ENCODE data around the gene NCKAP5.

The NCKAP5 gene

GRCh38 chr2:133525613-133526529 lies 42.4 kb downstream of the NCKAP5 start:
- Mint-ChIP-seq H3K36me3 (ENCODE audit: low read depth) (no peaks in the 10 kb centered on the region), H3K27ac (no peak overlapping the region), H3K27me3 (ENCODE audit: low read depth) (no peaks in the 10 kb centered on the region), H3K9me3 (no peaks in the 10 kb centered on the region), H3K4me3 (no peak overlapping the region), H3K4me1 (peaks cover 5% of the 10 kb centered on the region)
- TF ChIP-seq CTCF (IDR thresholded peaks at IDR 0.05; ENCODE audit: unreplicated experiment in 3 of 3), result no peak

- no peak for TF ChIP-seq CTCF (IDR thresholded peaks at IDR 0.05; ENCODE audit: unreplicated experiment in 3 of 3)
- Mint-ChIP-seq H3K4me3 (no peak overlapping the region), H3K27me3 (ENCODE audit: low read depth) (no peaks in the 10 kb centered on the region), H3K36me3 (ENCODE audit: low read depth) (no peaks in the 10 kb centered on the region), H3K9me3 (no peaks in the 10 kb centered on the region), H3K27ac (no peak overlapping the region), H3K4me1 (peaks cover 5% of the 10 kb centered on the region)
Measured at GRCh38 chr2:133525090-133525489, 43.2 kb downstream of the NCKAP5 start.

- H3K4me3 Mint-ChIP-seq, result no peak overlapping the region
- H3K27ac Mint-ChIP-seq, result no peak overlapping the region
- no peaks in the 10 kb centered on the region for H3K36me3 Mint-ChIP-seq (ENCODE audit: low read depth)
- peaks cover 5% of the 10 kb centered on the region for H3K4me1 Mint-ChIP-seq
- TF ChIP-seq CTCF (IDR thresholded peaks at IDR 0.05; ENCODE audit: unreplicated experiment in 3 of 3), result no peak
- H3K27me3 Mint-ChIP-seq (ENCODE audit: low read depth), result no peaks in the 10 kb centered on the region
- H3K9me3 Mint-ChIP-seq, result no peaks in the 10 kb centered on the region
Measured at GRCh38 chr2:133523406-133523805, 44.9 kb downstream of the NCKAP5 start.

GRCh38 chr2:133522204-133522603 lies 46.1 kb downstream of the NCKAP5 start:
- Mint-ChIP-seq H3K36me3 (ENCODE audit: low read depth) (no peaks in the 10 kb centered on the region), H3K27me3 (ENCODE audit: low read depth) (no peaks in the 10 kb centered on the region), H3K4me3 (no peak overlapping the region), H3K4me1 (peaks cover 11% of the 10 kb centered on the region), H3K9me3 (no peaks in the 10 kb centered on the region), H3K27ac (no peak overlapping the region)
- TF ChIP-seq CTCF (IDR thresholded peaks at IDR 0.05; ENCODE audit: unreplicated experiment in 3 of 3), result no peak

GRCh38 chr2:133521146-133521745 lies 47.0 kb downstream of the NCKAP5 start:
- TF ChIP-seq CTCF (IDR thresholded peaks at IDR 0.05; ENCODE audit: unreplicated experiment in 3 of 3), result no peak
- H3K9me3 Mint-ChIP-seq, result no peaks in the 10 kb centered on the region
- H3K4me1 Mint-ChIP-seq, result peaks cover 11% of the 10 kb centered on the region
- H3K4me3 Mint-ChIP-seq, result no peak overlapping the region
- H3K27ac Mint-ChIP-seq, result no peak overlapping the region
- H3K36me3 Mint-ChIP-seq (ENCODE audit: low read depth), result no peaks in the 10 kb centered on the region
- H3K27me3 Mint-ChIP-seq (ENCODE audit: low read depth), result no peaks in the 10 kb centered on the region

Data from nephron (organoid).